SK-N-SH (cell line): Measurements from ENCODE around the gene TM9SF1. TPM values are rescaled to one million over a fixed set of nuclear protein-coding genes. Genes with fewer than 3 reads are reported as not detected.

Source experiments
- CTCF ChIA-PET: fragments of 300-600, 350-600 bp; formaldehyde crosslinking; extraction: SDS; loops from one replicate; lab custom pipeline; 2021; lab: Yijun Ruan, JAX
- POLR2A ChIA-PET: fragments of 350-600 bp; sonication (Branson Sonifier 250); formaldehyde crosslinking; extraction: SDS; loops from one replicate; lab custom pipeline; 2020; ENCODE audit warnings: antibody characterized with exemption, inconsistent platforms; lab: Yijun Ruan, JAX
- DNase-seq: peaks from one replicate; pipeline ENCODE4 v3.0.0; 2012
- H2AFZ ChIP-seq: fragments of 200-600 bp; sonication (generic); 2 replicates; pipeline ENCODE4 v1.8.1; 2016; ENCODE audit warnings: antibody characterized with exemption, mild to moderate bottlenecking, low read depth
- H3F3A ChIP-seq: fragments of 200-600 bp; sonication (generic); replicated peaks from 2 replicates; pipeline ENCODE3; 2016; ENCODE audit warnings: antibody characterized with exemption, mild to moderate bottlenecking; ENCODE audit not compliant: insufficient read depth
- H3K27ac ChIP-seq, 2 experiments: fragments of 200-500 bp in 1 of 2; fragments of 200-600 bp in 1 of 2; sonication (Bioruptor generic) in 1 of 2; sonication (generic), shearing (Covaris generic) in 1 of 2; 2 replicates each; pipeline versions ENCODE4 v1.5.1 to v1.6.1; 2014 to 2016; ENCODE audit warnings: low read depth in 2 of 2, inconsistent platforms in 1 of 2, low read length in 1 of 2, mild to moderate bottlenecking in 1 of 2, mixed read lengths in 1 of 2
- H3K27me3 ChIP-seq: fragments of 200-600 bp; sonication (generic), shearing (Covaris generic); 2 replicates; pipeline ENCODE4 v1.6.1; 2016; ENCODE audit warnings: mixed run types; ENCODE audit not compliant: insufficient read depth
- H3K36me3 ChIP-seq, 2 experiments: fragments of 200-500 bp in 1 of 2; fragments of 200-600 bp in 1 of 2; sonication (Bioruptor generic) in 1 of 2; sonication (generic) in 1 of 2; replicated peaks in 1 of 2; 2 replicates each; pipeline versions ENCODE3 to v1.5.1; 2014 to 2016; ENCODE audit warnings: low read length in 1 of 2, mild to moderate bottlenecking in 1 of 2; ENCODE audit not compliant: insufficient read depth in 2 of 2, control insufficient read depth in 1 of 2
- H3K4me1 ChIP-seq, 2 experiments: fragments of 200-500 bp in 1 of 2; fragments of 200-600 bp in 1 of 2; sonication (Bioruptor generic) in 1 of 2; sonication (generic), shearing (Covaris generic) in 1 of 2; 2 replicates each; pipeline versions ENCODE4 v1.5.1 to v1.6.1; 2014 to 2016; ENCODE audit warnings: low read depth in 1 of 2, low read length in 1 of 2, mixed run types in 1 of 2; ENCODE audit not compliant: insufficient read depth in 2 of 2, control insufficient read depth in 1 of 2
- H3K4me2 ChIP-seq: fragments of 200-600 bp; sonication (generic), shearing (Covaris generic); 2 replicates; pipeline ENCODE4 v1.6.1; 2017; ENCODE audit warnings: mixed run types
- H3K4me3 ChIP-seq, 2 experiments: fragments of 200-500 bp in 1 of 2; fragments of 200-600 bp in 1 of 2; sonication (Bioruptor generic) in 1 of 2; sonication (generic), shearing (Covaris generic) in 1 of 2; 2 replicates each; pipeline versions ENCODE4 v1.5.1 to v1.8.1; 2014 to 2016; ENCODE audit warnings: low read depth in 2 of 2, inconsistent platforms in 1 of 2, low read length in 1 of 2, mild to moderate bottlenecking in 1 of 2, mixed read lengths in 1 of 2, moderate library complexity in 1 of 2
- H3K79me2 ChIP-seq: fragments of 200-600 bp; sonication (generic); 2 replicates; pipeline ENCODE4 v1.8.1; 2017; ENCODE audit warnings: mild to moderate bottlenecking; ENCODE audit not compliant: insufficient read depth
- H3K9ac ChIP-seq: fragments of 200-600 bp; sonication (generic); 2 replicates; pipeline ENCODE4 v1.6.1; 2017; ENCODE audit warnings: mixed run types
- H3K9me2 ChIP-seq: fragments of 200-600 bp; sonication (generic); 2 replicates; pipeline ENCODE4 v1.6.1; 2017; ENCODE audit warnings: mixed run types
- H3K9me3 ChIP-seq: fragments of 200-600 bp; sonication (generic); 2 replicates; pipeline ENCODE4 v1.6.1; 2017; ENCODE audit warnings: mixed run types, mild to moderate bottlenecking, moderate library complexity
- H4K20me1 ChIP-seq: fragments of 200-600 bp; sonication (generic); 2 replicates; pipeline ENCODE4 v1.6.1; 2017; ENCODE audit warnings: mild to moderate bottlenecking, mixed run types; ENCODE audit not compliant: insufficient read depth
- CHD2 ChIP-seq: fragments of 150-350 bp; IDR thresholded peaks from 2 replicates; pipeline ENCODE4 v1.6.1; 2018; ENCODE audit warnings: low read length; ENCODE audit not compliant: partially characterized antibody
- CTCF ChIP-seq: fragments of 200-600 bp; sonication (generic); IDR thresholded peaks from 2 replicates; pipeline ENCODE4 v1.6.1; 2017; ENCODE audit warnings: antibody characterized with exemption, mild to moderate bottlenecking, moderate library complexity
- EP300 ChIP-seq, 2 experiments: IDR thresholded peaks; 2 replicates each; pipeline versions ENCODE4 v1.4.0 to v1.6.1; 2012; ENCODE audit warnings: borderline replicate concordance in 1 of 2, low read depth in 1 of 2, low read length in 1 of 2
- EZH2phosphoT487 ChIP-seq: fragments of 200-600 bp; sonication (generic); IDR thresholded peaks from 2 replicates; pipeline ENCODE4 v1.6.1; 2017; ENCODE audit warnings: low read depth, mixed run types, mild to moderate bottlenecking, antibody characterized with exemption, moderate library complexity, borderline replicate concordance
- FOSL2 ChIP-seq: IDR thresholded peaks from 2 replicates; pipeline ENCODE4 v1.4.0; 2012; ENCODE audit warnings: low read depth, mild to moderate bottlenecking, moderate library complexity, borderline replicate concordance
- GABPA ChIP-seq: IDR thresholded peaks from 2 replicates; pipeline ENCODE4 v1.4.0; 2012; ENCODE audit warnings: low read depth, mild to moderate bottlenecking
- GATA2 ChIP-seq: sonication (generic); formaldehyde crosslinking; IDR thresholded peaks from 2 replicates; pipeline ENCODE4 v1.5.0; 2020; ENCODE audit warnings: mild to moderate bottlenecking, missing genetic modification reagents
- JUND ChIP-seq: IDR thresholded peaks from 2 replicates; pipeline ENCODE4 v1.4.0; 2012
- MAX ChIP-seq: IDR thresholded peaks from 2 replicates; pipeline ENCODE4 v1.4.0; 2012; ENCODE audit warnings: low read depth
- MEF2A ChIP-seq: IDR thresholded peaks from 2 replicates; pipeline ENCODE4 v1.4.0; 2012; ENCODE audit warnings: low read depth, borderline replicate concordance
- MXI1 ChIP-seq: IDR thresholded peaks from 2 replicates; pipeline ENCODE4 v1.6.1; 2012; ENCODE audit warnings: mild to moderate bottlenecking, low read depth, low read length, improper control_type of control experiment
- NRF1 ChIP-seq: IDR thresholded peaks from 2 replicates; pipeline ENCODE4 v1.6.1; 2012; ENCODE audit warnings: low read depth, mild to moderate bottlenecking, low read length
- RAD21 ChIP-seq: IDR thresholded peaks from 2 replicates; pipeline ENCODE4 v1.6.1; 2012; ENCODE audit warnings: mild to moderate bottlenecking, low read length
- RFX5 ChIP-seq: IDR thresholded peaks from 2 replicates; pipeline ENCODE4 v1.6.1; 2012; ENCODE audit warnings: mild to moderate bottlenecking, improper control_type of control experiment, low read length
- RXRA ChIP-seq: IDR thresholded peaks from 2 replicates; pipeline ENCODE4 v1.4.0; 2012; ENCODE audit warnings: low read depth, mild to moderate bottlenecking, borderline replicate concordance
- SIN3A ChIP-seq: IDR thresholded peaks from 2 replicates; pipeline ENCODE4 v1.6.1; 2012; ENCODE audit warnings: low read depth, mild to moderate bottlenecking, low read length, moderate library complexity, borderline replicate concordance
- SMC3 ChIP-seq: IDR thresholded peaks from 2 replicates; pipeline ENCODE4 v1.6.1; 2012; ENCODE audit warnings: low read depth, low read length, improper control_type of control experiment
- TAF1 ChIP-seq: IDR thresholded peaks from 2 replicates; pipeline ENCODE4 v1.6.1; 2012; ENCODE audit warnings: low read depth, mild to moderate bottlenecking, low read length, moderate library complexity, borderline replicate concordance
- TEAD4 ChIP-seq: IDR thresholded peaks from 2 replicates; pipeline ENCODE4 v1.4.0; 2012; ENCODE audit warnings: mild to moderate bottlenecking, borderline replicate concordance; ENCODE audit not compliant: insufficient read depth
- USF2 ChIP-seq: fragments of 150-350 bp; IDR thresholded peaks from 2 replicates; pipeline ENCODE4 v1.6.1; 2017; ENCODE audit warnings: antibody characterized with exemption, low read length, low read depth, borderline replicate concordance
- YY1 ChIP-seq: IDR thresholded peaks from 2 replicates; pipeline ENCODE4 v1.4.0; 2012; ENCODE audit warnings: low read depth, mild to moderate bottlenecking
- ZBTB33 ChIP-seq: IDR thresholded peaks from 2 replicates; pipeline ENCODE4 v1.4.0; 2012; ENCODE audit warnings: low read depth, borderline replicate concordance
- WGBS: methylation state at CpG from one replicate; pipeline ENCODE4 v1.1.6; 2017; ENCODE audit warnings: low lambda C conversion rate; 5-methylcytosine and 5-hydroxymethylcytosine counted together
- polyA plus RNA-seq, 3 experiments: library from polyadenylated mRNA; depleted of rRNA; stranded (reverse); fragments of >200 nt; gene quantifications; 2 replicates each; pipeline ENCODE4 v1.2.3, GENCODE V29; 2012

TM9SF1 gene
- polyA plus RNA-seq, 1 of the 3 experiments (the other 2 are of a cell fraction), result 48.7 TPM

- WGBS, result 91% methylated on average over 3 of the region's 3 CpGs
- Histone ChIP-seq H3K4me1 (peaks cover 0 to 6% of the 10 kb centered on the region in 2 experiments; a peak in 1 of 4 replicates), H3K79me2 (peaks cover 8% of the 10 kb centered on the region), H4K20me1 (no peaks in the 10 kb centered on the region), H3K4me2 (no peak overlapping the region), H3K27ac (no peak overlapping the region), H3F3A (peaks cover 3% of the 10 kb centered on the region), H3K27me3 (no peaks in the 10 kb centered on the region), H3K9me2 (no peaks in the 10 kb centered on the region), H3K9me3 (no peaks in the 10 kb centered on the region), H2AFZ (no peak overlapping the region), H3K4me3 (no peak overlapping the region), H3K36me3 (peaks cover 16 to 40% of the 10 kb centered on the region in 2 experiments), H3K9ac (no peak overlapping the region)
- TF ChIP-seq NRF1, result no peak
- no peak for TF ChIP-seq RFX5
- TF ChIP-seq EP300 (IDR thresholded peaks at IDR 0.05; ENCODE audit: borderline replicate concordance in 1 of 2, low read depth in 1 of 2, low read length in 1 of 2), result no peak
- no peak for TF ChIP-seq MEF2A
- no peak for TF ChIP-seq TEAD4
- TF ChIP-seq JUND, result no peak
- TF ChIP-seq TAF1, result no peak
- no peak for TF ChIP-seq RAD21
- no peak for TF ChIP-seq GABPA
- no peak for TF ChIP-seq YY1
- TF ChIP-seq SMC3, result no peak
- ChIA-PET POLR2A (no interaction called here), CTCF (interaction anchor here (1.7 kb wide), 1 partner anchor 17 kb away, joined by 6 read pairs; no protein-coding TSS in a partner anchor)
- no peak for DNase-seq
Observed at GRCh38 chr14:24167469-24168114, 27.6 kb downstream of the TM9SF1 start.

- WGBS, result 94% methylated on average over 5 of the region's 5 CpGs
- Histone ChIP-seq H2AFZ (no peak overlapping the region), H4K20me1 (peaks cover under 1% of the 10 kb centered on the region; the same call in 1 of the 2 replicates), H3K9ac (no peak overlapping the region), H3K4me2 (no peak overlapping the region)
- POLR2A ChIA-PET, result no interaction called here
- no peak for TF ChIP-seq NRF1
- TF ChIP-seq MAX, result no peak
- TF ChIP-seq RXRA, result no peak
- TF ChIP-seq MEF2A, result no peak
- no peak for TF ChIP-seq SMC3
- no peak for TF ChIP-seq USF2
- TF ChIP-seq RFX5, result no peak
- no peak for TF ChIP-seq YY1
- TF ChIP-seq CTCF, result no peak
- no peak for TF ChIP-seq SIN3A
- no peak for TF ChIP-seq GATA2 (CRISPR knock-in tag)
- TF ChIP-seq EZH2phosphoT487, result no peak
- no peak for TF ChIP-seq CHD2
- no peak for TF ChIP-seq MXI1
- TF ChIP-seq ZBTB33, result no peak
- no peak for TF ChIP-seq FOSL2
- TF ChIP-seq, all 33 proteins: peak for 0
- H3K27me3 ChIP-seq, result no peaks in the 10 kb centered on the region
- DNase-seq, result no peak
- no peak overlapping the region for H3K4me3 ChIP-seq
- H3K9me2 ChIP-seq, result no peaks in the 10 kb centered on the region
- peaks cover 23% of the 10 kb centered on the region for H3K79me2 ChIP-seq
- H3K36me3 ChIP-seq, result peaks cover 16 to 40% of the 10 kb centered on the region in 2 experiments
- no peak overlapping the region for H3K27ac ChIP-seq
- H3F3A ChIP-seq, result peaks cover 3% of the 10 kb centered on the region
- H3K9me3 ChIP-seq, result no peaks in the 10 kb centered on the region
- CTCF ChIA-PET, result interaction anchor here (0.8 kb wide), 1 partner anchor 107 kb away, joined by 3 read pairs; no protein-coding TSS in a partner anchor
- peaks cover under 1 to 15% of the 10 kb centered on the region in 2 experiments; a peak in 1 of 4 replicates for H3K4me1 ChIP-seq
Observed at GRCh38 chr14:24165785-24166184, 29.5 kb downstream of the TM9SF1 start.
